Spinal cord (tissue), 10 donors: Measurements from ENCODE around the gene KCNN1. TPM values are rescaled to one million over a fixed set of nuclear protein-coding genes. Genes with fewer than 3 reads are reported as not detected.
"Not testable (repeated sequence)": the region's sequence is repeated elsewhere in the genome, so short reads cannot be mapped to it uniquely, and the experiment has no call there.

Experiments
- DNase-seq, 6 donors: peaks; one replicate each; pipeline versions ENCODE4 v3.0.0 to v3.0.0-alpha.2; 2013 to 2015; ENCODE audit warnings: low spot score in 6 of 6, low read depth in 4 of 6
- H3K27ac ChIP-seq: one replicate; pipeline ENCODE4 v1.5.1; 2013; ENCODE audit warnings: low read depth, low read length, control low read depth
- H3K27me3 ChIP-seq: one replicate; pipeline ENCODE4 v1.6.1; 2013; ENCODE audit warnings: low read length; ENCODE audit not compliant: control insufficient read depth, insufficient read depth
- H3K36me3 ChIP-seq: one replicate; pipeline ENCODE4 v1.6.1; 2013; ENCODE audit warnings: low read length; ENCODE audit not compliant: control insufficient read depth, insufficient read depth
- H3K4me1 ChIP-seq: one replicate; pipeline ENCODE4 v1.6.1; 2013; ENCODE audit warnings: low read length; ENCODE audit not compliant: control insufficient read depth, insufficient read depth
- H3K4me3 ChIP-seq: one replicate; pipeline ENCODE4 v1.5.1; 2013; ENCODE audit warnings: low read depth, low read length, control low read depth
- H3K9me3 ChIP-seq: one replicate; pipeline ENCODE4 v1.6.1; 2013; ENCODE audit warnings: low read length; ENCODE audit not compliant: control insufficient read depth, insufficient read depth
- WGBS: methylation state at CpG from one replicate; pipeline ENCODE4 v1.1.5; 2013; ENCODE audit warnings: missing lambda C conversion rate; ENCODE audit not compliant: insufficient coverage; 5-methylcytosine and 5-hydroxymethylcytosine counted together
- polyA plus RNA-seq, 2 donors: library from polyadenylated mRNA; unstranded; fragments of 120-200 nt; gene quantifications; one replicate each; pipeline ENCODE4 v1.2.1, GENCODE V29; 2013; ENCODE audit not compliant: insufficient read length in 2 of 2
- total RNA-seq, 2 donors: library from RNA; depleted of rRNA in 1 of 2; stranded (reverse); fragments of 120-200 nt in 1 of 2; fragments of >200 nt in 1 of 2; gene quantifications; one replicate each; pipeline versions ENCODE4 v1.2.3 to v1.2.4, GENCODE V29; 2013 to 2014
- donor health status: healthy.

KCNN1 gene
- total and polyA plus RNA-seq, 4 donors: 7.3 to 45.1 (median 27.1) TPM

DNA sequence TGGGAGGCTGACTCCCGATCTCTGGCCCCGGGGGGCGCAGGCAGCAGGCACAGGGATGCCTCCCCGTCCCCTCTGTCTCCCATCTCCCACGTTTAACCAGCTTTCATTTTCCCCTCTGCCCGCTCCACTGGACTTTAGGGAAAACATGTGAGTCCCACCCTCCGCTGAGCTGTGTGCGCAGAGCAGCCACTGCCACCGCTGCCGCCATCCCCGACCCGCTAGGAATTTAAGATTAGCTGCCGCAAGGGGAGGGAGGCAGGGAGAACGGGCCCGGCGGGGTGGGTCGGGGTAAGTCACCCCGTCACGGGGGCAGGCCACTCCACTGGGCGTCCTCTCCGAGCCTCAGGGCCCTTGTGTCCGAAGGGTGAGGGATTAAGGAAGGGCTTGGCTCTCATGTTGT, 15.5 kb downstream of the KCNN1 start:
- no peak overlapping the region for H3K27ac ChIP-seq
- H3K4me3 ChIP-seq: no peak overlapping the region
- no peak for DNase-seq
- H3K27me3 ChIP-seq: no peaks in the 10 kb centered on the region
- WGBS: 87% methylated on average over 22 of the region's 22 CpGs
- H3K9me3 ChIP-seq: no peaks in the 10 kb centered on the region
- no peaks in the 10 kb centered on the region for H3K4me1 ChIP-seq
- peaks cover 81% of the 10 kb centered on the region for H3K36me3 ChIP-seq

DNA sequence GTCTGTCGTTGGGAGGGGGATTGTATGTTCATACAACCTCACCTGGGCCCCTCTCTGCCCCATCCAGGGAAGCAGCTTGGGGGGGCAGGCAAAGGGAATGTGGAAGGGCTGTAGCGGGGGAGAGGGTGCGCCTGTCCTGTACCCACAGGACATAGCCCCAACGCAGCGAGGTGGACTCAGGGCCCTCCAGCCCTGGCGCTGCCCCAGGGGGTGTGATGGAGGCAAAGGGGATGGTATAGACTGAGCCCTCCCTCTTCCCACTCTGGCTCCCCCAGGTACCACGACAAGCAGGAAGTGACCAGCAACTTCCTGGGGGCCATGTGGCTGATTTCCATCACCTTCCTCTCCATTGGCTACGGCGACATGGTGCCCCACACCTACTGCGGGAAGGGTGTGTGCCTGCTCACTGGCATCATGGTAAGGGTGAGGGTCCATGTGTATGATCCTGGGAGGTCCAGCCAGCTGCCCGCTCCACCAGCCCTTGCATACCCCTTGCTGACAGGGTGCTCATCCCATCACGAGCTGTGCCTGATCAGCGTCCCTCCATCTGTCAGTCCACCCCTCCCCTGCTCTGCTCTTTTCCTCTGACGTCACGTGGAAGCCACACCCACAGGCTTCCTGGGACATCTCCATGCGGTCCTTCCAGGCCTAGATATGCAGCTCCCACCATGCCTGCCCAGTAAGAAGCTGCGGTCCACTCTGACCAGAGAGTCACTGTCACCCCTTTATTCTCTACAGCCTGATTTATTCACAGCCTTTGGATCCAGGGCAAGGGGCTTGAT, 18.3 kb downstream of the KCNN1 start:
- 76% methylated on average over 9 of the region's 17 CpGs for WGBS
- H3K4me3 ChIP-seq: no peak overlapping the region
- H3K27ac ChIP-seq: no peak overlapping the region
- H3K27me3 ChIP-seq: no peaks in the 10 kb centered on the region
- peaks cover 90% of the 10 kb centered on the region for H3K36me3 ChIP-seq
- DNase-seq: no peak
- H3K9me3 ChIP-seq: no peaks in the 10 kb centered on the region
- no peaks in the 10 kb centered on the region for H3K4me1 ChIP-seq

DNA sequence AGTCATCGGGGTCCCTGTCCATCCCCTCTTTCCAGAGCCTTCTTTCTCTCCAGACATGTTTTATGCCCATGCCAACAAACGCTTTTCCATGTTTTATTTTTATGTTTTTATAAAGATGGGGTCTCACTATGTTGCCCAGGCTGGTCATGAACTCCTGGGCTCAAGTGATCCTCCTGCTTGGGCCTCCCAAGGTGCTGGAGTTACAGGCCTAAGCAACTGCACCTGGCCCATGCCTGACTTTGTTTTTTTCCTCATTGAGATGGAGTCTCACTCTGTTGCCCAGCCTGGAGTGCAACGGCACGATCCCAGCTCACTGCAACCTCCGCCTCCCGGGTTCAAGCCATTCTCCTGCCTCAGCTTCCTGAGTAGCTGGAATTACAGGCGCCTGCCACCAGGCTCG, 19.7 kb downstream of the KCNN1 start:
- WGBS: 94% methylated on average over 2 of the region's 8 CpGs
- not testable (repeated sequence) for H3K4me1 ChIP-seq, H3K27ac ChIP-seq, H3K27me3 ChIP-seq, H3K9me3 ChIP-seq, DNase-seq, H3K4me3 ChIP-seq
- peaks cover 90% of the 10 kb centered on the region for H3K36me3 ChIP-seq

DNA sequence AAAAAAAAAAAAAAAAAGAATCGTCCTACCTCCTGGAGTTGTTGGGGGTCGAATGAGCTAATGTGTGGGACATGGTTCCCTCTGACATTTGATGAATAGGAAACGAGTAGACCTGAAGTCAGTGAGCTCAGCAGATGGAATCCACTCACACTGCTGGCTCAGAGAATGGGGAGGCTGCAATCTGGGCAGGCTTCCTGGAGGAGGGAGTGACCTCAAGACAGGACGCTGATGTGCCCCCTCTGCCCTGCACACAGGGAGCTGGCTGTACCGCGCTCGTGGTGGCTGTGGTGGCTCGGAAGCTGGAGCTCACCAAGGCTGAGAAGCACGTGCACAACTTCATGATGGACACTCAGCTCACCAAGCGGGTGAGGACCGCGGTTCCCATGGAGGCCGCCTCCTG, 21.3 kb downstream of the KCNN1 start:
- WGBS: 93% methylated on average over 11 of the region's 13 CpGs
- H3K27ac ChIP-seq: no peak overlapping the region
- H3K4me1 ChIP-seq: no peaks in the 10 kb centered on the region
- H3K27me3 ChIP-seq: no peaks in the 10 kb centered on the region
- no peak overlapping the region for H3K4me3 ChIP-seq
- DNase-seq: no peak
- no peaks in the 10 kb centered on the region for H3K9me3 ChIP-seq
- H3K36me3 ChIP-seq: peaks cover 84% of the 10 kb centered on the region

DNA sequence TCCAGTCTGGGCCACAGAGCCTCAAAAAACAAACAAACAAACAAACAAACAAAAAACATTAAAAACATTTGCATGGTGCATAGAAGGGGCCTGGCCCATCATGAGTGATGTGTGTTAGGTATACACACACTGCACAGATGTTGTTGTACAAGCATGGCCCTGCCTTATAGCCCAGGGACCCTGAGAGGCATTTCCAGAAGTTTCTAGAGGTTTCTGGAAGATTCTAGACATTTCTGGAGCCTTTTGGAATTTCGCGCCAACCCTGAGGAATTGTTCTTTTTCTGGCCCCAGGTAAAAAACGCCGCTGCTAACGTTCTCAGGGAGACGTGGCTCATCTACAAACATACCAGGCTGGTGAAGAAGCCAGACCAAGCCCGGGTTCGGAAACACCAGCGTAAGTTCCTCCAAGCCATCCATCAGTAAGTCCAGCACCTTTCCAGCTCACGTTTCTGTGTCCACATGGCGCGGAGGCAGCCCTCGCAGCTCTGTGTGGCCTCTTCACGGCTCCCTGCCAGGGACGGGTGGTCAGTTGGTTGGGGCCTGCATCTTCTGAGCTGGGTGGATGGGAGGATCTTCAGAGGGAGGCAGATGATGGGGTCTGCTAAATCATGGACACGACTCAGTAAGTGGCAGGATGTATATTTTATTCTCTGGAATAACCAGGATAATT, 22.7 kb downstream of the KCNN1 start:
- Histone ChIP-seq H3K36me3 (peaks cover 76% of the 10 kb centered on the region), H3K27me3 (no peaks in the 10 kb centered on the region), H3K27ac (no peak overlapping the region), H3K9me3 (no peaks in the 10 kb centered on the region), H3K4me3 (no peak overlapping the region), H3K4me1 (no peaks in the 10 kb centered on the region)
- no peak for DNase-seq
- 94% methylated on average over 15 of the region's 16 CpGs for WGBS

DNA sequence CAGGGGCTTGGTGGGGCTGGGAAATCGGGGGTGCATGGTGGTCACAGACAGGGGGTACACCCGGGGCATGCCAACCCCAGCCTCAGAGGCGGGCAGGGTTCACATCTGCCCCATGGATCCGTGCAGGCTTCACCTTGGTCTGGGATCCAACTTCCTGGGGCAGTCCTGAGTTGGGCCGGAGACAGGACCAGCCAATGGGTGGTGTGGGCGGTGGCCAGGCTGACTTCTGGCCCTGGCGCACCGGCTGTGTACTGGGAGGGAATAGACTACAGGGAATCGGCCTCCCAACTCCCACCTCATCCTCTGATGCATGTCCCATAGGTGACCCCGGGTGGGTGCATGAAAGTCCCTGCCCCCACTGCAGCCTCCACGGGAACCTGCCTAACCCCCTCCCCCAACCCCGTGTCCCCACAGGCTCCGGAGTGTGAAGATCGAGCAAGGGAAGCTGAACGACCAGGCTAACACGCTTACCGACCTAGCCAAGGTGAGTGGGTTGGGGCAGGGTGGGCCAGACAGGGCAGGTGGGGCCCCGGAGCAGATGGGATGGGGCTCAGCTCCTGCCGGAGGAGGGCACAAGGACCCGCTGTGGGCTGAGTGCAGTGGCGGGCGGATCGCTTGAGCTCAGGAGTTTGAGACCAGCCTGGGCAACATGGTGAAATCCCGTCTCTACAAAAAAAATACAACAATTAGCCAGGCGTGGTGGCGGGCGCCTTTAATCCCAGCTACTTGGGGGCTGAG, 26.3 kb downstream of the KCNN1 start:
- Histone ChIP-seq H3K4me1 (peaks cover 5% of the 10 kb centered on the region), H3K27ac (no peak overlapping the region), H3K4me3 (no peak overlapping the region), H3K9me3 (no peaks in the 10 kb centered on the region), H3K36me3 (peaks cover 57% of the 10 kb centered on the region), H3K27me3 (no peaks in the 10 kb centered on the region)
- 87% methylated on average over 14 of the region's 27 CpGs for WGBS
- DNase-seq: no peak

DNA sequence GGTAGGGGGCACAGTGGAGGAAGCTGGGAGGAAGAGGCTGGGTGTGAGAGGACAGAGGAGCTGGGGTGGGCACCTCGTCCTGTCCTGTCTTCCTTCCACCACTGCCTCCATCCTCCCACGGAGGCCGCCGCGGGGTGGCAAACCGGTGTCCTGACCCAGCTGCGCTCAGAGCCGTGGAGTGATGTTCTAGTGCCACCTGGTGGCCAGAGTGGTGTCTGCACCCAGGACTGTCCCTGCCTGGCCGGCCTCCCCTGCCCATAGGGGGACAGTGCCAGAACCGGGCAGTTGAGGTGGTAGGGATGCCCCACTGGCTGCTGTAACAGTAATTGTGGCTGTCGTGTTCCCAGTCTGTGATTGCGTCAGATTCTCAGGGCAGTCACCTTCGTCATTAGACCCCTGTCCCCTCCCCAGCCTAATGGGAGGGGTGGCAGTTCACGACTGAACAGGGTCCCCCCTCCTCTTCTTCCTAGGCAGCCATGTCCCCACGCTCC, 30.0 kb downstream of the KCNN1 start:
- Histone ChIP-seq H3K27me3 (peaks cover 10% of the 10 kb centered on the region), H3K9me3 (no peaks in the 10 kb centered on the region), H3K27ac (no peak overlapping the region), H3K4me1 (peaks cover 9% of the 10 kb centered on the region), H3K4me3 (no peak overlapping the region), H3K36me3 (peaks cover 43% of the 10 kb centered on the region)
- DNase-seq: peak in 5 of 6 donors; percentile 49 to 88 (median 72)
- WGBS: 9% methylated on average over 12 of the region's 15 CpGs

DNA sequence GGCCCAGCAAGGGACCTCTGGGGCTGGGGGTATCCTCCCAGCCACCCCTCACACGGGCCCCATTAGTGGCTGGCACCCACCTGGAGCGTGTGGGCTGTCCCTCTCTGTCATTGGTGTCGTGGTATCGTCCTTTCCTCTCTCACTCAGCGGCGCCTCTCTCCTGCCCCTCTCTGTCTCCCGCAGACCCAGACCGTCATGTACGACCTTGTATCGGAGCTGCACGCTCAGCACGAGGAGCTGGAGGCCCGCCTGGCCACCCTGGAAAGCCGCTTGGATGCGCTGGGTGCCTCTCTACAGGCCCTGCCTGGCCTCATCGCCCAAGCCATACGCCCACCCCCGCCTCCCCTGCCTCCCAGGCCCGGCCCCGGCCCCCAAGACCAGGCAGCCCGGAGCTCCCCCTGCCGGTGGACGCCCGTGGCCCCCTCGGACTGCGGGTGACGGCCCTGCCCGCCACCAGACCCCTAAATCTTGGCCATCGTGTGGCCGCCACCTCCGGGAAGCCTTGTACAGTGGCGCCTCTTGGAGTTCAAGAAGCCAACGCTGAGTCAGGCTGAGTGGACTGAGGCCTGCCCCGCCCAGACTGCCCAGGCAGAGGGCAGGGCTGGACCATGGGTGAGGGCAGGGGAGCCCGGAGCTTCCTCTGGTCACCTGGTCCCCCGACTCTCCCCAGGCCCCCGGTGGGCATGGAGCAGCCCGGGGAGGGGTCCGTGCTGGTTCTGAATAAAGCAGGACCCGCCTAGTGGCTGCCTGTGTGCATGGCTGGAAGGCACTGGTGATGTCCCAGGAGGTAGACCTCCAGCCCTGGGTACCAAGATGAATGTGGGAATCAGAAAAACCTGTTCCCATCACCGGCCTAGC, 31.3 kb downstream of the KCNN1 start:
- Histone ChIP-seq H3K4me1 (peaks cover 9% of the 10 kb centered on the region), H3K36me3 (peaks cover 33% of the 10 kb centered on the region), H3K9me3 (no peaks in the 10 kb centered on the region), H3K27ac (no peak overlapping the region), H3K4me3 (no peak overlapping the region), H3K27me3 (peaks cover 18% of the 10 kb centered on the region)
- DNase-seq: no peak
- 68% methylated on average over 37 of the region's 41 CpGs for WGBS

DNA sequence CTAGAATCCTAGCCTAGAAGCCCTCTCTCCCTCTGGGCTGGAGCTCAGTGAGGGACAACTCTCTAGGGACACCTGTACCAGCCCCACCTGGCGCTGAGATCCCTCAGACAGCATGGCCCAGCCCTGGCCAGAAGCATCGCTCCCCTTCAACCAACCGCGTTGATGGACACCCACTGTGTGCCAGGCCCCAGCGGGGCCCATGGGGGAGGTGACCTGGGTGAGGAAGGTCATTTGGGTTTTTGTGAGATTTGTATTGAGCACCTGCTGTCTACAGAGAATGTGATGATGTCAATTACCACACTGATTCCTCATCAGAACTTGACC, 31.9 kb downstream of the KCNN1 start:
- H3K27me3 ChIP-seq: peaks cover 18% of the 10 kb centered on the region
- no peak for DNase-seq
- no peak overlapping the region for H3K27ac ChIP-seq
- no peaks in the 10 kb centered on the region for H3K9me3 ChIP-seq
- H3K4me1 ChIP-seq: peaks cover 9% of the 10 kb centered on the region
- WGBS: 79% methylated on average over 4 of the region's 5 CpGs
- H3K36me3 ChIP-seq: peaks cover 29% of the 10 kb centered on the region
- no peak overlapping the region for H3K4me3 ChIP-seq
